Keratinocyte (primary cell): Measurements from ENCODE around the gene MAP2K4. TPM values are rescaled to one million over a fixed set of nuclear protein-coding genes. Genes with fewer than 3 reads are reported as not detected.

ENCODE experiments used
- DNase-seq: peaks from one replicate; pipeline ENCODE4 v3.0.0-alpha.2; 2011; ENCODE audit warnings: low read depth, missing footprints, low spot score
- FAIRE-seq: peaks from 2 replicates; lab custom pipeline; 2011; peaks lifted over from hg19 to GRCh38; lab: Jason Lieb, UNC
- H2AFZ ChIP-seq: 2 replicates; pipeline ENCODE4 v1.6.0; 2012; ENCODE audit warnings: low read length, control low read depth, inconsistent platforms; ENCODE audit not compliant: control insufficient read depth
- H3K27ac ChIP-seq: 2 replicates; pipeline ENCODE4 v1.5.1; 2011; ENCODE audit warnings: low read length; ENCODE audit not compliant: control insufficient read depth, insufficient read depth
- H3K27me3 ChIP-seq: 3 replicates; pipeline ENCODE4 v1.6.0; 2011; ENCODE audit warnings: low read length; ENCODE audit not compliant: control insufficient read depth, insufficient read depth; ENCODE audit errors: extremely low read depth
- H3K36me3 ChIP-seq, 2 experiments: 2 replicates in 1 of 2; 3 replicates in 1 of 2; pipeline ENCODE4 v1.5.1; 2011; ENCODE audit warnings: low read length in 2 of 2, mild to moderate bottlenecking in 1 of 2; ENCODE audit not compliant: control insufficient read depth in 2 of 2, insufficient read depth in 2 of 2; ENCODE audit errors: extremely low read depth in 1 of 2
- H3K4me1 ChIP-seq: 3 replicates; pipeline ENCODE4 v1.5.1; 2011; ENCODE audit warnings: low read length; ENCODE audit not compliant: control insufficient read depth, insufficient read depth; ENCODE audit errors: extremely low read depth
- H3K4me2 ChIP-seq: 3 replicates; pipeline ENCODE4 v1.6.0; 2011; ENCODE audit warnings: low read depth, low read length; ENCODE audit not compliant: control insufficient read depth, insufficient read depth; ENCODE audit errors: extremely low read depth
- H3K4me3 ChIP-seq, 3 experiments: fragments of 200-600 bp in 1 of 3; sonication (generic) in 1 of 3; 2 replicates in 2 of 3; 3 replicates in 1 of 3; pipeline ENCODE4 v1.5.1; 2011 to 2016; ENCODE audit warnings: low read length in 3 of 3, mild to moderate bottlenecking in 3 of 3, control low read depth in 2 of 3, inconsistent platforms in 1 of 3, low read depth in 1 of 3, mixed read lengths in 1 of 3, mixed run types in 1 of 3, moderate library complexity in 1 of 3; ENCODE audit not compliant: control insufficient read depth in 2 of 3, insufficient read depth in 2 of 3; ENCODE audit errors: extremely low read depth in 1 of 3
- H3K79me2 ChIP-seq: 2 replicates; pipeline ENCODE4 v1.6.0; 2012; ENCODE audit warnings: low read length; ENCODE audit not compliant: control insufficient read depth, insufficient read depth
- H3K9ac ChIP-seq: 3 replicates; pipeline ENCODE4 v1.6.0; 2011; ENCODE audit warnings: low read length; ENCODE audit not compliant: control insufficient read depth, insufficient read depth; ENCODE audit errors: extremely low read depth
- H3K9me1 ChIP-seq: 3 replicates; pipeline ENCODE4 v1.6.0; 2011; ENCODE audit warnings: low read length; ENCODE audit not compliant: control insufficient read depth, insufficient read depth; ENCODE audit errors: extremely low read depth
- H3K9me3 ChIP-seq: 2 replicates; pipeline ENCODE4 v1.5.1; 2012; ENCODE audit warnings: low read depth, low read length; ENCODE audit not compliant: control insufficient read depth
- H4K20me1 ChIP-seq: 3 replicates; pipeline ENCODE4 v1.6.0; 2011; ENCODE audit warnings: low read length; ENCODE audit not compliant: control insufficient read depth, insufficient read depth; ENCODE audit errors: extremely low read depth
- EZH2 ChIP-seq: IDR thresholded peaks from one replicate; pipeline ENCODE4 v1.6.1; 2012; ENCODE audit warnings: inconsistent platforms, mild to moderate bottlenecking, low read length, moderate library complexity
- dilution Hi-C: fragments of 300-500 bp; cut with MboI; formaldehyde crosslinking; loops from one replicate; pipeline ENCODE4 v1.7.0; 2020; ENCODE audit warnings: low sequenced_read_pairs; ENCODE audit not compliant: extremely low pct_ligation_motif_present
- polyA plus RNA-seq, 5 experiments: library from polyadenylated mRNA; depleted of rRNA in 3 of 5; stranded (reverse) in 3 of 5; stranded (forward) in 1 of 5; unstranded in 1 of 5; fragments of >200 nt; gene quantifications; 1 replicate in 1 of 5; 2 replicates in 3 of 5; 3 replicates in 1 of 5; pipeline versions ENCODE4 v1.2.1 to v1.2.3, GENCODE V29; 2011 to 2012; ENCODE audit warnings: missing spikeins in 2 of 5, low read depth in 1 of 5, low replicate concordance in 1 of 5
- small RNA-seq, 3 experiments: library from RNA; depleted of rRNA; stranded (forward); fragments of <200 nt; gene quantifications; one replicate each; pipeline ENCODE3, GENCODE V24; 2012; ENCODE audit warnings: low read depth in 3 of 3, low replicate concordance in 1 of 3; ENCODE audit not compliant: insufficient read length in 3 of 3
- TF ChIP-seq, protein P1 (sequence below), 3 experiments: IDR thresholded peaks in 1 of 3; conservative IDR thresholded peaks in 1 of 3; optimal IDR thresholded peaks in 1 of 3; 2 replicates in 2 of 3; 3 replicates in 1 of 3; pipeline versions ENCODE3 to v1.5.1; 2011; ENCODE audit warnings: low read length in 3 of 3, mild to moderate bottlenecking in 3 of 3, moderate library complexity in 2 of 3, control low read depth in 1 of 3, inconsistent platforms in 1 of 3; ENCODE audit not compliant: insufficient read depth in 2 of 3; ENCODE audit errors: extremely low read depth in 1 of 3

MAP2K4 gene
- polyA plus RNA-seq, 1 donor (not counting 4 experiments of a cell fraction or from before 2014, with no cell fraction given) = 37.3 TPM

GRCh38 chr17:12193144-12193735 lies 172.6 kb downstream of the MAP2K4 start:
- no peak overlapping the region for H3K27ac ChIP-seq
- no peaks in the 10 kb centered on the region for H3K36me3 ChIP-seq
- no peaks in the 10 kb centered on the region for H3K9me3 ChIP-seq
- dilution Hi-C loops = loop anchor here (25.0 kb wide), 2 partner anchors 519 to 769 kb away; no protein-coding TSS in a partner anchor
- no peaks in the 10 kb centered on the region for H3K4me1 ChIP-seq
- no peaks in the 10 kb centered on the region for H3K9me1 ChIP-seq
- H2AFZ ChIP-seq = no peak overlapping the region
- DNase-seq = no peak
- H3K27me3 ChIP-seq = no peaks in the 10 kb centered on the region
- H3K4me2 ChIP-seq = no peak overlapping the region
- H3K4me3 ChIP-seq = no peak overlapping the region
- no peaks in the 10 kb centered on the region for H3K79me2 ChIP-seq
- FAIRE-seq = no peak
- TF ChIP-seq, protein P1, sequence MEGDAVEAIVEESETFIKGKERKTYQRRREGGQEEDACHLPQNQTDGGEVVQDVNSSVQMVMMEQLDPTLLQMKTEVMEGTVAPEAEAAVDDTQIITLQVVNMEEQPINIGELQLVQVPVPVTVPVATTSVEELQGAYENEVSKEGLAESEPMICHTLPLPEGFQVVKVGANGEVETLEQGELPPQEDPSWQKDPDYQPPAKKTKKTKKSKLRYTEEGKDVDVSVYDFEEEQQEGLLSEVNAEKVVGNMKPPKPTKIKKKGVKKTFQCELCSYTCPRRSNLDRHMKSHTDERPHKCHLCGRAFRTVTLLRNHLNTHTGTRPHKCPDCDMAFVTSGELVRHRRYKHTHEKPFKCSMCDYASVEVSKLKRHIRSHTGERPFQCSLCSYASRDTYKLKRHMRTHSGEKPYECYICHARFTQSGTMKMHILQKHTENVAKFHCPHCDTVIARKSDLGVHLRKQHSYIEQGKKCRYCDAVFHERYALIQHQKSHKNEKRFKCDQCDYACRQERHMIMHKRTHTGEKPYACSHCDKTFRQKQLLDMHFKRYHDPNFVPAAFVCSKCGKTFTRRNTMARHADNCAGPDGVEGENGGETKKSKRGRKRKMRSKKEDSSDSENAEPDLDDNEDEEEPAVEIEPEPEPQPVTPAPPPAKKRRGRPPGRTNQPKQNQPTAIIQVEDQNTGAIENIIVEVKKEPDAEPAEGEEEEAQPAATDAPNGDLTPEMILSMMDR (optimal IDR thresholded peaks at IDR 0.05 in 1 of 3, IDR thresholded peaks at IDR 0.05 in 1 of 3, conservative IDR thresholded peaks at IDR 0.05 in 1 of 3; ENCODE audit: extremely low read depth in 1 of 3, insufficient read depth in 2 of 3, low read length in 3 of 3) = no peak
- TF ChIP-seq EZH2 = no peak
- H3K9ac ChIP-seq = no peak overlapping the region
- H4K20me1 ChIP-seq = no peaks in the 10 kb centered on the region

Small RNAs within 50 kb of the gene (small RNA-seq; reads per million reads assigned to genes)
- gene MIR744 (119 to 4,158 (median 2,548) reads per million in 3 experiments), gene RNU11-2P (0 reads per million in 3 experiments)

Other genes with a start within 250 kb of the MAP2K4 start
- gene ZNF18, start 23.4 kb upstream of the MAP2K4 start, polyA plus RNA-seq = 6.3 to 8.4 TPM (median 7.7 TPM) in 3 replicates